Panc1 (cell line): ENCODE data around the gene CIB4. TPM values are rescaled to one million over a fixed set of nuclear protein-coding genes. Genes with fewer than 3 reads are reported as not detected.

Experiments
- ATAC-seq: fragments of 200-7000 bp; cut with Tn5 transposase; 2 replicates; pipeline ENCODE4 v1.9.1; 2020; ENCODE audit warnings: mild to moderate bottlenecking, moderate library complexity
- BruUV-seq: library from RNA; stranded (reverse); fragments of 400-500 nt; replicated peaks from 2 replicates; lab custom pipeline; 2021; lab: Mats Ljungman, UMichigan
- CTCF ChIA-PET: fragments of 300-600 bp; sonication (Branson Sonifier 250); formaldehyde crosslinking; loops from one replicate; lab custom pipeline; 2022; ENCODE audit warnings: antibody characterized with exemption; lab: Charles Lee
- POLR2A ChIA-PET: fragments of 300-600 bp; sonication (Branson Sonifier 250); formaldehyde crosslinking; loops from one replicate; lab custom pipeline; 2022; ENCODE audit warnings: antibody characterized with exemption; lab: Charles Lee
- DNase-seq: peaks from one replicate; pipeline ENCODE4 v3.0.0-alpha.2; 2010; ENCODE audit warnings: low read depth, low spot score
- H3K27ac ChIP-seq: 2 replicates; pipeline ENCODE4 v1.5.1; 2011; ENCODE audit warnings: mild to moderate bottlenecking, low read length, inconsistent platforms
- H3K27me3 ChIP-seq: fragments of 200-500 bp; sonication (Bioruptor generic); 2 replicates; pipeline ENCODE4 v1.6.0; 2014; ENCODE audit warnings: low read length, inconsistent platforms; ENCODE audit not compliant: control insufficient read depth, insufficient read depth
- H3K36me3 ChIP-seq: fragments of 200-500 bp; sonication (Bioruptor generic); 2 replicates; pipeline ENCODE4 v1.5.1; 2014; ENCODE audit warnings: inconsistent platforms, mild to moderate bottlenecking, low read length, moderate library complexity; ENCODE audit not compliant: control insufficient read depth, insufficient read depth
- H3K4me1 ChIP-seq: 2 replicates; pipeline ENCODE4 v1.5.1; 2011; ENCODE audit warnings: inconsistent platforms, mild to moderate bottlenecking, low read length, moderate library complexity; ENCODE audit not compliant: control insufficient read depth, insufficient read depth
- H3K4me3 ChIP-seq, 2 experiments: 2 replicates each; pipeline ENCODE4 v1.5.1; 2011 to 2012; ENCODE audit warnings: low read depth in 2 of 2, low read length in 2 of 2, mild to moderate bottlenecking in 2 of 2, inconsistent platforms in 1 of 2, moderate library complexity in 1 of 2
- H3K9me3 ChIP-seq: fragments of 200-500 bp; sonication (Bioruptor generic); 2 replicates; pipeline ENCODE4 v1.5.1; 2014; ENCODE audit warnings: low read depth, mild to moderate bottlenecking, inconsistent platforms, low read length, moderate library complexity; ENCODE audit not compliant: control insufficient read depth, insufficient read depth
- POLR2AphosphoS5 ChIP-seq: IDR thresholded peaks from 2 replicates; pipeline ENCODE4 v1.6.1; 2012; ENCODE audit warnings: mild to moderate bottlenecking, low read depth, low read length, moderate library complexity
- SIN3A ChIP-seq: IDR thresholded peaks from 2 replicates; pipeline ENCODE4 v1.6.1; 2012; ENCODE audit warnings: low read depth, mild to moderate bottlenecking, low read length, moderate library complexity, borderline replicate concordance; ENCODE audit not compliant: insufficient read depth
- TCF7L2 ChIP-seq: IDR thresholded peaks from 2 replicates; pipeline ENCODE4 v1.6.1; 2011; ENCODE audit warnings: mild to moderate bottlenecking, low read depth, low read length, inconsistent platforms
- in situ Hi-C: cut with HindIII; loops from 2 replicates; pipeline ENCODE4 v1.10.0; 2016; ENCODE audit warnings: low sequenced_read_pairs, low pct_unique_long_range_greater_than_20kb
- intact Hi-C: fragments of 100-400 bp; cut with micrococcal nuclease; formaldehyde crosslinking; loops from one replicate; pipeline ENCODE4 v1.10.0; 2022; ENCODE audit not compliant: unreplicated experiment
- total RNA-seq: library from RNA; stranded (reverse); gene quantifications from one replicate; pipeline ENCODE4 v1.2.1, GENCODE V29; 2021; ENCODE audit not compliant: unreplicated experiment
- TF ChIP-seq, protein P1 (sequence below), 2 experiments: IDR thresholded peaks; 2 replicates each; pipeline ENCODE4 v1.6.1; 2011 to 2012; ENCODE audit warnings: low read depth in 2 of 2, control low read depth in 1 of 2, low read length in 1 of 2, mild to moderate bottlenecking in 1 of 2, moderate library complexity in 1 of 2; ENCODE audit not compliant: insufficient read depth in 1 of 2
- TF ChIP-seq, protein P2 (sequence below): fragments of 450-650 bp; IDR thresholded peaks from 2 replicates; pipeline ENCODE4 v1.5.1; 2017; ENCODE audit warnings: mild to moderate bottlenecking

CIB4 gene
- total RNA-seq, 1 experiment from 2014 or later: 0.33 TPM

DNA sequence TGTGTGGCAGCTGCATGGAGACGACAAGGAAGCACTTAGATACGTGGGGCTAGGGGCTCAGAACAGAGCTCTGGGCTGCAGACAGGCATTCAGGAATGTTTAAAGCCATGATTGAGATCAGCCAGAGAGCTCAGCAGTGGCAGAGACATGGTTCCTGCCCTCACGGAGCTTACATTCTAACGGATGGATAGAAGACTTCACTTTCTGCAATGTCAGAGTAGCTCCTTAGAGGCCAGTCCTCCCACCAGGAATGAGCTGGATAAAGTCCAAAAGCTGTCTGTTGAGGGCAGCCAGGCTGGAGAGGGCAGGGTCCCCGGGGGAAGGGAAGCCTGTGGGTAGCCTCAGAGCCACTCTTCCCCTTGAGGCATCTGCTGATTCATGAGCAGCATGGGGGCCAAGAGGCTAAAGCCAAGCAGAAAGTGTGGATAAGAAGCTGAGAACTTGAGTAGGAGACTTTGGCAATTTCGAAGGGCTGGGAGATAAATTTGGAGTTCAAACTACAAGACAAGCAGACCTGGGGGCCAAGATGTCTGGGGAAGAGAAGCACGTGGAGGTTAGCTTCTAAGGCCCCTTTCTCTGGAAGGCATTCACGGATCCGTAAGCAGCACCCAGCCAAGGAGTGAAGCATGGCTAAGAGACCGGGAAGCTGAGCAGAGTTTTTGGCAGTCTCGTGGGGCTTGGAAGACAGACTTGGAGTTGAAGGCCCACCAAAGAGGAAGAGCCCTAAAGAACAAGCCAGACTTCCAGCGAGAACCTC lies 9.7 kb upstream of the CIB4 start:
- TF ChIP-seq TCF7L2 (no peak), POLR2AphosphoS5 (no peak), SIN3A (no peak)
- TF ChIP-seq, protein P1, sequence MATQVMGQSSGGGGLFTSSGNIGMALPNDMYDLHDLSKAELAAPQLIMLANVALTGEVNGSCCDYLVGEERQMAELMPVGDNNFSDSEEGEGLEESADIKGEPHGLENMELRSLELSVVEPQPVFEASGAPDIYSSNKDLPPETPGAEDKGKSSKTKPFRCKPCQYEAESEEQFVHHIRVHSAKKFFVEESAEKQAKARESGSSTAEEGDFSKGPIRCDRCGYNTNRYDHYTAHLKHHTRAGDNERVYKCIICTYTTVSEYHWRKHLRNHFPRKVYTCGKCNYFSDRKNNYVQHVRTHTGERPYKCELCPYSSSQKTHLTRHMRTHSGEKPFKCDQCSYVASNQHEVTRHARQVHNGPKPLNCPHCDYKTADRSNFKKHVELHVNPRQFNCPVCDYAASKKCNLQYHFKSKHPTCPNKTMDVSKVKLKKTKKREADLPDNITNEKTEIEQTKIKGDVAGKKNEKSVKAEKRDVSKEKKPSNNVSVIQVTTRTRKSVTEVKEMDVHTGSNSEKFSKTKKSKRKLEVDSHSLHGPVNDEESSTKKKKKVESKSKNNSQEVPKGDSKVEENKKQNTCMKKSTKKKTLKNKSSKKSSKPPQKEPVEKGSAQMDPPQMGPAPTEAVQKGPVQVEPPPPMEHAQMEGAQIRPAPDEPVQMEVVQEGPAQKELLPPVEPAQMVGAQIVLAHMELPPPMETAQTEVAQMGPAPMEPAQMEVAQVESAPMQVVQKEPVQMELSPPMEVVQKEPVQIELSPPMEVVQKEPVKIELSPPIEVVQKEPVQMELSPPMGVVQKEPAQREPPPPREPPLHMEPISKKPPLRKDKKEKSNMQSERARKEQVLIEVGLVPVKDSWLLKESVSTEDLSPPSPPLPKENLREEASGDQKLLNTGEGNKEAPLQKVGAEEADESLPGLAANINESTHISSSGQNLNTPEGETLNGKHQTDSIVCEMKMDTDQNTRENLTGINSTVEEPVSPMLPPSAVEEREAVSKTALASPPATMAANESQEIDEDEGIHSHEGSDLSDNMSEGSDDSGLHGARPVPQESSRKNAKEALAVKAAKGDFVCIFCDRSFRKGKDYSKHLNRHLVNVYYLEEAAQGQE (IDR thresholded peaks at IDR 0.05; ENCODE audit: insufficient read depth in 1 of 2, low read depth in 2 of 2, low read length in 1 of 2): no peak
- TF ChIP-seq, protein P2, sequence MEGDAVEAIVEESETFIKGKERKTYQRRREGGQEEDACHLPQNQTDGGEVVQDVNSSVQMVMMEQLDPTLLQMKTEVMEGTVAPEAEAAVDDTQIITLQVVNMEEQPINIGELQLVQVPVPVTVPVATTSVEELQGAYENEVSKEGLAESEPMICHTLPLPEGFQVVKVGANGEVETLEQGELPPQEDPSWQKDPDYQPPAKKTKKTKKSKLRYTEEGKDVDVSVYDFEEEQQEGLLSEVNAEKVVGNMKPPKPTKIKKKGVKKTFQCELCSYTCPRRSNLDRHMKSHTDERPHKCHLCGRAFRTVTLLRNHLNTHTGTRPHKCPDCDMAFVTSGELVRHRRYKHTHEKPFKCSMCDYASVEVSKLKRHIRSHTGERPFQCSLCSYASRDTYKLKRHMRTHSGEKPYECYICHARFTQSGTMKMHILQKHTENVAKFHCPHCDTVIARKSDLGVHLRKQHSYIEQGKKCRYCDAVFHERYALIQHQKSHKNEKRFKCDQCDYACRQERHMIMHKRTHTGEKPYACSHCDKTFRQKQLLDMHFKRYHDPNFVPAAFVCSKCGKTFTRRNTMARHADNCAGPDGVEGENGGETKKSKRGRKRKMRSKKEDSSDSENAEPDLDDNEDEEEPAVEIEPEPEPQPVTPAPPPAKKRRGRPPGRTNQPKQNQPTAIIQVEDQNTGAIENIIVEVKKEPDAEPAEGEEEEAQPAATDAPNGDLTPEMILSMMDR: no peak
- CTCF ChIA-PET: interaction anchor here (0.5 kb wide), 1 partner anchor 880 kb away, joined by 7 read pairs; no protein-coding TSS in a partner anchor
- intact Hi-C loops: no loop called here
- H3K27me3 ChIP-seq: no peaks in the 10 kb centered on the region; the same call in none of the 2 replicates
- no peaks in the 10 kb centered on the region for H3K9me3 ChIP-seq
- no peaks in the 10 kb centered on the region for H3K4me1 ChIP-seq
- no peak overlapping the region for H3K4me3 ChIP-seq
- ATAC-seq (no peak), DNase-seq (no peak)
- H3K27ac ChIP-seq: no peak overlapping the region
- no TSS peak for BruUV-seq
- POLR2A ChIA-PET: interaction anchor here (0.5 to 0.6 kb wide), 2 partner anchors 33 to 79 kb away, joined by 3 to 8 read pairs; no protein-coding TSS in a partner anchor
- in situ Hi-C loops: no loop called here
- H3K36me3 ChIP-seq: no peaks in the 10 kb centered on the region

DNA sequence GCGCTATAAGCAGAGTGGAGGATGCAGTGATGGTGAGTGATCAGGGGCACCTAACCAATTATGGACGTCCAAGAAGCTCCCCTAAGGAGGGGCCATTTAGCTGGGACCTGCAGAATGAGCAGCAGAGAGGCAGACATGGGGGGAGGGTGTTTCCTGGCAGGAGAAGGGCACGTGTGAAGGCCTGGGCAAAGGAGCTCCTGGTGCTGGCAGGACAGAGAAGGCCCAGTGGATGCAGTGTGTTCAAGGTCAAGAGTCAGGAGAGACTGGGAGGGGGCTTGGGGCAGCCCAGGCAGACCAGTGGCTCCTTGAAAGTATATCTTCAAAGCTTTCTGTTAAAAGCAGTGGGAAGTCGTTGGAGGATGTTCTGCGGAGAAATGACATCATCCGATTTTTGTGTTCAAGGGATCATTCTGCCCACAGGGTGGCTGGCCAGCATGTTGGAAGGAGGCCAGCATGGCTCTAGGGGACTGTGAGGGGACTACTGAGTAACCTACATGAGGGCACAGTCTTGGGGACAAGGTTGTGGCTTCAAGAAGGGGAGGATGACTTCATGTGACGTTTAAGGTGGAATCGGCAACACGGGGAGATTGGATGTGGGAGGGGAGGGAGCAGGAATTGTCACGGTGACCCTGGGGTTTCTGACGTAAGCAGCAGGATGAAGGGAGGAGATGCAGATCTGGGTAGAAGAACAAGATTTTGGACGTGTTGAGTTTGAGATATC lies 9.0 kb upstream of the CIB4 start:
- BruUV-seq: no TSS peak
- POLR2A ChIA-PET: interaction anchor here (0.5 to 1.1 kb wide), 2 partner anchors 14 to 78 kb away, joined by 4 to 8 read pairs; no protein-coding TSS in a partner anchor
- Histone ChIP-seq H3K27me3 (no peaks in the 10 kb centered on the region; the same call in none of the 2 replicates), H3K9me3 (no peaks in the 10 kb centered on the region), H3K27ac (no peak overlapping the region), H3K36me3 (no peaks in the 10 kb centered on the region), H3K4me3 (no peak overlapping the region), H3K4me1 (no peaks in the 10 kb centered on the region)
- ATAC-seq: no peak
- intact Hi-C loops (no loop called here), in situ Hi-C loops (no loop called here)
- CTCF ChIA-PET: interaction anchor here (0.5 kb wide), 1 partner anchor 881 kb away, joined by 7 read pairs; no protein-coding TSS in a partner anchor
- no peak for DNase-seq
- TF ChIP-seq TCF7L2 (no peak), POLR2AphosphoS5 (no peak), SIN3A (no peak)
- TF ChIP-seq, protein P2: no peak
- TF ChIP-seq, protein P1 (IDR thresholded peaks at IDR 0.05; ENCODE audit: insufficient read depth in 1 of 2, low read depth in 2 of 2, low read length in 1 of 2): no peak
